D721Med (cell line): ENCODE data around the gene SAMD4B.

ENCODE experiments used
- DNase-seq: peaks from one replicate; pipeline ENCODE4 v3.0.0; 2011; ENCODE audit warnings: low spot score; ENCODE audit not compliant: insufficient read length
- FAIRE-seq: peaks from 2 replicates; lab custom pipeline; 2011; peaks lifted over from hg19 to GRCh38; lab: Jason Lieb, UNC
- CTCF ChIP-seq: IDR thresholded peaks from 2 replicates; pipeline ENCODE4 v1.5.1; 2012; ENCODE audit warnings: mild to moderate bottlenecking, control low read depth; ENCODE audit not compliant: insufficient read depth; ENCODE audit errors: missing control alignments

The SAMD4B gene

GRCh38 chr19:39381910-39382611 is 39.8 kb downstream of the SAMD4B start:
- no peak for DNase-seq
- no peak for FAIRE-seq

GRCh38 chr19:39382991-39383828 is 41.0 kb downstream of the SAMD4B start:
- DNase-seq = no peak
- TF ChIP-seq CTCF = no peak
- no peak for FAIRE-seq

More at GRCh38 chr19:39381910-39382611, 39.8 kb downstream of the SAMD4B start:
- TF ChIP-seq CTCF = no peak

- TF ChIP-seq CTCF = no peak
- FAIRE-seq = no peak
- DNase-seq = no peak
Observed at GRCh38 chr19:39384839-39385568, 42.8 kb downstream of the SAMD4B start.

GRCh38 chr19:39385629-39386411 is 43.6 kb downstream of the SAMD4B start:
- no peak for FAIRE-seq
- no peak for TF ChIP-seq CTCF
- no peak for DNase-seq

GRCh38 chr19:39386557-39386956 is 44.3 kb downstream of the SAMD4B start:
- no peak for TF ChIP-seq CTCF
- DNase-seq (no peak), FAIRE-seq (no peak)

- TF ChIP-seq CTCF = no peak
- FAIRE-seq = no peak
Observed at GRCh38 chr19:39388657-39389056, 46.4 kb downstream of the SAMD4B start.

More at GRCh38 chr19:39388657-39389056, 46.4 kb downstream of the SAMD4B start:
- no peak for DNase-seq
